Gastrocnemius medialis (tissue), 4 donors: ENCODE data around the gene LRCH4.

Source experiments
- POLR2A ChIP-seq, 2 donors: fragments of 450-650 bp; IDR thresholded peaks; one replicate each; pipeline ENCODE4 v1.6.1; 2017; ENCODE audit warnings: antibody characterized with exemption in 2 of 2, mild to moderate bottlenecking in 2 of 2, moderate library complexity in 2 of 2
- TF ChIP-seq, protein P1 (sequence below), 5 experiments: fragments of 450-650 bp in 3 of 5; fragments of 200-600 bp in 2 of 5; sonication (generic) in 2 of 5; IDR thresholded peaks in 4 of 5; conservative IDR thresholded peaks in 1 of 5; 1 replicate in 4 of 5; 2 replicates in 1 of 5; pipeline ENCODE4 v1.5.1; 2016 to 2019; ENCODE audit warnings: antibody characterized with exemption in 5 of 5, mild to moderate bottlenecking in 3 of 5, moderate library complexity in 3 of 5

DNA sequence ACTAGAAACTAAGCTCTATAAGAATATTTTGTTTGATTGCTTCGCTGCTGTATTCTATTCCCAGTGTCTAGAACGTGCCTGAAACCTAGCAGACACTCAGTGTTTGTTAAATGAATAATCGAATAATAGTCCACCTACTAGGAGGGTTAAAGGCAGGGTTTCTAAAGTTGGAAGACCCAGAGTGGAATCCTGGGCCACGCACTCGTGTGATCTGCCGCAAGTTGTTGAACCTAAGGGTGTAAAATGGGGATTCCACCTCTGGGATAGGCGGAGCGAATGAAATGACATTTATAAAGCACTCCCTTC lies 47.6 kb downstream of the LRCH4 start:
- TF ChIP-seq, protein P1, sequence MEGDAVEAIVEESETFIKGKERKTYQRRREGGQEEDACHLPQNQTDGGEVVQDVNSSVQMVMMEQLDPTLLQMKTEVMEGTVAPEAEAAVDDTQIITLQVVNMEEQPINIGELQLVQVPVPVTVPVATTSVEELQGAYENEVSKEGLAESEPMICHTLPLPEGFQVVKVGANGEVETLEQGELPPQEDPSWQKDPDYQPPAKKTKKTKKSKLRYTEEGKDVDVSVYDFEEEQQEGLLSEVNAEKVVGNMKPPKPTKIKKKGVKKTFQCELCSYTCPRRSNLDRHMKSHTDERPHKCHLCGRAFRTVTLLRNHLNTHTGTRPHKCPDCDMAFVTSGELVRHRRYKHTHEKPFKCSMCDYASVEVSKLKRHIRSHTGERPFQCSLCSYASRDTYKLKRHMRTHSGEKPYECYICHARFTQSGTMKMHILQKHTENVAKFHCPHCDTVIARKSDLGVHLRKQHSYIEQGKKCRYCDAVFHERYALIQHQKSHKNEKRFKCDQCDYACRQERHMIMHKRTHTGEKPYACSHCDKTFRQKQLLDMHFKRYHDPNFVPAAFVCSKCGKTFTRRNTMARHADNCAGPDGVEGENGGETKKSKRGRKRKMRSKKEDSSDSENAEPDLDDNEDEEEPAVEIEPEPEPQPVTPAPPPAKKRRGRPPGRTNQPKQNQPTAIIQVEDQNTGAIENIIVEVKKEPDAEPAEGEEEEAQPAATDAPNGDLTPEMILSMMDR (IDR thresholded peaks at IDR 0.05 in 4 of 5, conservative IDR thresholded peaks at IDR 0.05 in 1 of 5) = no peak
- TF ChIP-seq POLR2A (IDR thresholded peaks at IDR 0.05) = no peak
